HK-2 (cell line): Measurements from ENCODE around the gene PMCH.
"Not testable (repeated sequence)": the region's sequence is repeated elsewhere in the genome, so short reads cannot be mapped to it uniquely, and the experiment has no call there.

ENCODE experiments used
- DNase-seq: peaks from one replicate; pipeline ENCODE4 v3.0.0-alpha.2; 2018; ENCODE audit not compliant: unreplicated experiment

PMCH gene, protein sequence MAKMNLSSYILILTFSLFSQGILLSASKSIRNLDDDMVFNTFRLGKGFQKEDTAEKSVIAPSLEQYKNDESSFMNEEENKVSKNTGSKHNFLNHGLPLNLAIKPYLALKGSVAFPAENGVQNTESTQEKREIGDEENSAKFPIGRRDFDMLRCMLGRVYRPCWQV

DNA sequence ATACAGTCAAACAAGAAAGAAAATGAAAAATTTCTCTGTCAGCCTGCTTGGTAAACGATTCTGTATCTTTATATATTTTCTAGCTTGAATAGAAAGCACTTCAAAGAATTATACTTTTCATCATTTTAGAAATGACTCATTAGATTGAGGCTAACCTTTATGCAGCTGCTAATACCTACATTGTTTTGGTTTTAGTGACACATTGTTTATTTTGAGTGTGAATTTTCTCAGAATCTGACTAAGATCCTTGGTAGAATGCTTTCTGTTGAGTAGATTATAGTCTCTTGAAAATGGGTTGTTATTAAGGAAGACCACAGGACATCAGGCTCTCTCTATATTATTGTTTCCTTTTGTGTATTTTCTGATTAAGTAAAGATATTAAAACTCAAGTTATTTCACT, at the start of gene PMCH:
PMCH (minus strand) TSS at position 45 of the 400 bp plus-strand sequence. CDS start 63 bp downstream, outside the sequence.
- DNase-seq = no peak

DNA sequence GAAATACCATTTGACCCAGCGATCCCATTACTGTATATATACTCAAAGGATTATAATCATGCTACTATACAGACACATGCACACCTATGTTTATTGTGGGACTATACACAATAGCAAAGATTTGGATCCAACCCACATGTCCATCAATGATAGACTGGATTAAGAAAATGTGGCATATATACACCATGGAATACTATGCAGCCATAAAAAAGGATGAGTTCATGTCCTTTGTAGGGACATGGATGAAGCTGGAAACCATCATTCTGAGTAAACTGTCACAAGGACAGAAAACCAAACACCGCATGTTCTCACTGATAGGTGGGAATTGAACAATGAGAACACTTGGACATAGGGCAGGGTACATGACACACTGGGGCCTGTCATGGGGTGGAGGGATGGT, 43.2 kb upstream of the PMCH start:
- DNase-seq = not testable (repeated sequence)

DNA sequence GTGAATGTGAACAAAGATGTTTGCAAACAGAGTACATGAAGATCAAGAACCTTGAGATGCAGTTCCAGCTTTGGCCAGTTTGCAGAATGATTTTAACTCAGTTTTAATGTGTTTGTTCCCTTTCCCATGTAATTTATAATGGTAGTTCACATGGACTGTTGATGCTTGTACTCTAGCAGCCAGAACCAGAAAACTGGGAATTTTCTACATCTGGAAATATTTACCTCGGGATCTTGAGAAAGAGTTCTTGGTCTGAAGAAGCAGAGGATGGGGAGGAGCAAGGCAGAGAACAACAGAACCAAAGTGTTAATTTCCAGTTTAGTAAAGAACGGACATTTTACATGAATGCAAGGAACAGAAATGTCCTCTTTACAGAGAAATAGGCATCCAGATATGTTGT, 37.0 kb upstream of the PMCH start:
- no peak for DNase-seq

DNA sequence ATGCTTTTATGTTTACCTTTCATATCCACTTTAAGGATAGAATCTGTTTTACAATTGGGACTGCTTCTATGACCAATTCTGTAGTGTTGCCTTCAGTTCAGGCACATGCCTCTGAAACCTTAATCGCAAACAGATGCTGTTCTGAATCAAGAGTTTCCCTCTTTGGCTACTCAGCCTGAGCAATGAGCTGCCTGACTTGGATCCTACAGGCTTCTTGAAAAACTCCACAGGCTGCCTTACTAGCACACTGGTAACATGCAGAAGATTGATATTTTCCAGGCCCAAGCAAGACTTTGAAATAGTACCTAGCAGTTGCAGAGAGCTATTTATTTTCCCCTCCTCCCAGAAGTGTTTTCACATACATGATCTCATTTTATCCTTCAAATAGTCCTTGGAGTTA, 34.8 kb upstream of the PMCH start:
- no peak for DNase-seq

DNA sequence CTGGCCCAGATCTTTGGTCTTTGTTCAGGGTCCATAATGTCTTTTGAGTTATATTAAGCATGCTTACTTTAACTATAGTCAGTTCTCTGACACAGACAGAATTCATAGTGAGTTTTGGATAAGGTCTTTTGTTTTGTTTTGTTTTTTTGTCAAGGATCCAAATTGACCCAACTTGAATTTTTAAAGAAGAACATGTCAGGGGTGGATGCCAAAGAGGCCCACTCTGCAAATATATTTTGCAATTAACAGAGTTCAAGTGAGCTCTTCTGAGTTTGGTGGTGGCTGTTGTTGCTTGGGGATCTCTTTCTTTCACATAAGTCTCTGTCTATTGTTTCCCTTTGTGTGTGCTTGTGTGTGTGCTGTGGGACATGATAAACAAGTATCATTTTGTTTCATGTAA, 34.4 kb upstream of the PMCH start:
- DNase-seq = no peak

DNA sequence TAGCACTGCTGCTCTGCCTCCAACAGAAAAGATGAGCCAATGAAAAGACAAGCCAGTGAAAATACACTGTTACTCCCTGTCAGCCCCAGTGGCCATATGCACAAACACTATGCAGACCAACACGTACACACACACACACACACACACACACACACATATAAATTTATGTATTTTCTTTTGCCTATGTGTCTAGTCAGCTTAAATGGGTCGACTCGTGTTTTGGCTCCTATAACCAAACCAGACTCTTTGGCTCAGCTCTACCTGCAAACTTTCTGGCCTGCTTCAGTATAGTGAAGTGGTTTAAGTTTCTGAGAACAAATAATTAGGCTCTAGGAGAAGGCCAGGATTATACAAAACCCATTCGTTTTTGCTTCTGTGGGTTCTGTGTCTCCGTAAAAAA, 30.3 kb upstream of the PMCH start:
- DNase-seq = no peak

DNA sequence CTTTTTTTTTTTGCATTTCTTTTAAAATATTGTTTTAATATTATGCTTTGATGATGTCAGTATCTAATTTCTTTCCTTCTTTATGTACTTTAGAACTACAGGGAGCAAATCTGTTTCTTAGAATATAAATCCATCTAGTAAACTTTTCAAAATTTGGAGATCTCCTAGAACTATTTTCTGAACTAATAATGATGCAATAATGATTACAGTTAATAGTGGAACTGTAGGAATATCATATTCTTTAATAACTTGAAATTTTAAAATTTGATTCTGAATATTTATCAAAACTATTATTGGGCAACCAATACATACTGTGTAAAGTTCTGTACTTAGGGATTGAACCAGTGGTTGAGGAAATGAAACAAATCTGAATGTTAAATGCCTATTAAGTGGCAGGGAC, 23.1 kb upstream of the PMCH start:
- DNase-seq = no peak

DNA sequence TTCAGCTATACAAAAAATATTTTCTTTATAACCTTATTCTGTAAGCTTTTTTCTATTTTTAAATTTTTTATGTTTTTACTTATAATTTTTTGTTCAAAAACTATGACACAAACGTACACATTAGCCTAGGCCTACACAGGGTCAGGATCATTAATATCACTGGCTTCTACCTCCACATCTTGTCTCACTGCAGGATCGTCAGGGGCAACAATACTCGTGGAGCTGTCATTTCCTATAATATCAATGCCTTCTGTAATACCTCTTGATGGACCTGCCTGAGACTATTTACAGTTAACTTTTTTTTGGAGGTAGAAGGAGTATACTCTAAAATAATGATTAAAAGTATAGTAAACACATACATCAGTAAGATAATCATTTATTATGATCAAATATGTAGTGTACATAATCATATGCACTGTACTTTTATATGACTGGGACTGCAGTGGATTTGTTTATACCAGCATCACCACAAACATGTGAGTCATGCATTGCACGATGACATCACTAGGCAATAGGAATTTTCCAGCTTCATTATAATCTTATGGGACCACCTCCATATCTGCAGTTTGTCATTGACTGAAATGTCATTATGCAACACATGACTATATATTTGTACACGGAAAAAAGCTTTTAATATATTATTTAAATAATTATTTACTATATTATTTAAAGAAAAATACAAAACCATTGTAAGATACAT, 18.5 kb upstream of the PMCH start:
- DNase-seq = no peak

DNA sequence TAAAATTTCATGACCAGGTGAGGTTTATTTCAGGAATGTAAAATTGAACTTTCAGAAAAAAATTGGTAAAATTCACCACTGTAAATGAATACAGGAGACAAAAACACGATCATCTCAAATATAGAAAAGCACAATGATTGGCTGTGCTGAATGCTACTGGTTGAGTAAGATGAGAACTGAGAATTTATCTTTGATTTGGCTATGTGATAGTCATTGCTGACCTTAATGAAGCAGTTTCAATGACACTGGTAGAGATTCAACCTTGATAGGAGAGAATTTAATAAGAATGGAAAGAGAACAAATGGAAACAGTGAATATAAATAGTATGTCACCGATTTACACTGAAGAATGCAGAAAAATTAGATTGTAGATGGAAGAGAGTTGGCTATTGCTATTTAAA, 6.4 kb upstream of the PMCH start:
- DNase-seq = no peak

DNA sequence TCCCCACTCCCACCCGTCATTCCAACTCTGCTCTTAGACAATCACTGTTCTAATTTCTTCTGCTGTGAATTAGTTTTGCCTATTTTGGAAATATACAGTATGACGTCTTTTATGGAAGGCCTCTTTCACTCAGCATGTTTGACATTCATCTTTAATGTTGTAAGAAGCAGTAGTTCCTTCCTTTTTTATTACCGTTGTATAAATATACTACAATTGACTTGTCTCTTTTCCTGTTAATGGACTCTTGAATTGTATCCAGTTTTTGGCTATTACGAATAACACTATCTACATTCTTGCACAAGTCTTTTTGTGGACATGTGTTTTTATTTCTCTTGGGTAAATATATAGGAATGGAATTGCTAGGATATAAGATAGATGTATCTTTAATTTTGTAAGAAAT, 4.9 kb upstream of the PMCH start:
- DNase-seq = no peak

DNA sequence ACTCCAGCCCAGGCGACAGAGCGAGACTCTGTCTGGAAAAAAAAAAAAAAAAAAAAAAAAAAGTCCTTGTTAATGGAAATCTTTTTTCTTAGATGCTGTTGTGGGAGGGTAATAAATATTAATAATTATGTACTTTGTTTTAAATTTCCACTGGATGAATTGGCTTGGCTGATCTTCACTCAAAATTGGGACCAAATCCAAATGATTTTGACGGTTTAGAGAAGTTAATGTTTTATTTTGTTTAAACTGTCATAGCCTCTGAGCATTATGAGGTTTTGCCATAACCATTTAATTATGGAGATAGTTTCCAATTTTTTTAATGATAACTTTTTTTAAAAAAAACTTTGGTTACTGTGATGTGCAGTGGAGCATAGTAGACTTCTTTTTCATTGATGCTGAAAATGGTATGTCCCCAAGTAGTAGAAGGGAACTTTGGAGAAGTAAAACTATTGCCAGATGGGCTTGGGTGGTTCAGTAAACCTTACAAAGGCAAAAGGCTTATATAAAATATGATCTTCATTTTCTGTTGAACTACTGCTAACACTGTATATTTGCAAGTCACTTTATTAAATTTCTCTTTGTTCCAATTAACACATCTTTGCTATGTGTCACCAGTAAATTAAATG, 3.9 kb upstream of the PMCH start:
- DNase-seq = no peak

DNA sequence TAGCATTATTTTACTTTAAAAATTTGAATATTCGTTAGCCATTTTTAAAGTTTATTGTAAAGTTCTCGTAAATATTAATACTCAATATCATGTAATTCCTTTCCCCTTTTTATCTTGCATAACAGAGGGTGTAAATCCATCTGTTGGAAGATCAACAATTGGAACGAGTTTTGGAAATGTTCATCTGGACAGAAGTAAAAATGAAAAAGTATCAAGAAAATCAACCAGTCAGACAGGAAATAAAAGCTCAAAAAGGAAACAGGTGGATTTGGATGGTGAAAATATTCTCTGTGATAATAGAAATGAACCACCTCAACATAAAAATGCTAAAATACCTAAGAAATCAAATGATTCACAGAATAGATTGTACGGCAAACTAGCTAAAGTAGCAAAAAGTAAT, 1.8 kb downstream of the PMCH start:
- DNase-seq = no peak

DNA sequence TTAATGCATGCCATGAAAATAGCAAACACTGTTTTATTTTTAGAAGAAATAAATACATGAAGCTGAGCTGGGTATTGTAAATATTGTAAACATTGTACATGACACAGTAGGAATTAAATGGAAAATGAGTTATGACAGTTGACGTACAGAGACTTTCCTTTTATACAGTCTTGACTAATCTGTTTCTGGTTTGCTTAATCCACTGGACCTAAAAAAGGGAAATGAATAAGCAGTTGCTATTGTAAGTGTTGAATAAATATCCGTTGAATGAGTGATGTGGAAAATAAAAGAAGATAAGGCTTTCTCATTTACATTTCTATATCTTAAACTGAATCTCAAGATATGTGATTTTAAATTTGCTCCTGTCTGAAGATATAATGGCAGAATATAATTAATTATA, 15.0 kb downstream of the PMCH start:
- no peak for DNase-seq

DNA sequence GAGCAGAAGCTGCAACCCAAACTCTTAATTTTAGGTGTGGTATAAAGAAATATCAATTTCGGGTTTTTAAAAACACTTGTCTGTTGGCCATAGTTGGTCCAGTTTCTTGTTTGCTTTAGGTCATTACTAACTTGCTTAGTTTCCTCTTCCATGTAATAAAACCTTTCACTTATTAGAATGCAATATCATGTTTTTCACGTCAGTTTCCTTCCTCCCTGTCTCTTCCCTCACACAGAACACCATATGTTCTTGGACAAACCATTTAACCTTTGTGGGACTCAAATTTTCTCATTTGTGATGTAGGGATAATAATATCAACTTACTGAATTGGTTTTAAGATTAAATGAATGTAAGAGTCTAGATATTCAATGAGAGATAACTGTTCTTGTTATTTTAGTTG, 22.9 kb downstream of the PMCH start:
- DNase-seq = no peak

DNA sequence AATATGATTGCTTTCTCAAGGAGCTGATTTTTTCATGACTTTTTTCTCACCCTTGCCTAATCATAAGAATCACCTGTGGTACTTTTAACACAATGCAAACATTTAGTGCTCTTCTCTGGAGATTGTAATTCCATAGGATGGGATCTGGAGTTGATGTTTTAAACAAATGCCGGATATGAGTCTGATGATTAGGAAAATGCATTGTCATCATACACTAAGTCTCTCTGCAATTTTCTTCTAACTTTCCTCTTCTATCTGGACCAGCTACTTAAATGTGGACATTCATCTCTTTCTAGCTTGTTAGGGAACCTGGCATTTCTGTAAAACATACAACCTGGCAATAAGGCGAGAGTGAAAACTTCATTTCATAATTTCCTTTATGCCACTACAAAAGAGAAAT, 23.5 kb downstream of the PMCH start:
- no peak for DNase-seq

DNA sequence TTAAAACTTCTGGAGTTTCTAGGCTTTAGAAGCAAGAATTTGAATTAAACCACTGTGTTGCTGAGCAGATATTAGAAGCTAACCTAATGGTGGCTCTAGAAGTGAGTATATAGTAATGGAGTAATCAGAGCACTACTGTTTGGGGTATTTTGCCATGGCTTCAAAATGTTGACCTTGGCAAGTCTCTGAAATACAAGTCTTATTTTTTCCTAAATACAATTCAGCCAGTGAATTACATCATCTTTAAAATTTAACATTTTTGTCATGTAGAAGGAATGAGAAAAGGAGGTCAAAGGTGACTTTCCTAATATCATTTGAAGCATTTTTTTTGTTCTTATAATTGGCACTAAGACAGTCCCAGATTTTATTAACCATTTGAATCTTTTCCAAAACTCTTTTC, 25.2 kb downstream of the PMCH start:
- DNase-seq = no peak

DNA sequence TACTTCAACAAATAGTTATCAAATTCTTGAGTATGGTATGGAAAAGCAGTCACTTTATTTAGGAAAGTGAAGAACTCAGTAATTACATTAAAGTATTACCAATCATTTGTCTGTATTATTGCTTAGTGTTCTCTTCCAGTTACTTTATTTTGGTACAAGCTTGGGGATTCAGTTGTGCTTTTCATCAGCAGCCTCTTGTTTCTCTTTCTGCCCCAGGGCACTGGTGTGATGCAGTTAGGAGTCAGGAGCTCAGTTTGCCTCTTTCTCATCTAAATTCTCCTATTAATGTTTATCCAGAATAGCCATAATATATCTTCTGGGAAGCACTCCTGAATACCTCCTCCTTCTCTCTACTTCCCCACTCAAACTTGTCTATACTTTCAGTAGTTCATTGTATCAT, 25.7 kb downstream of the PMCH start:
- no peak for DNase-seq

DNA sequence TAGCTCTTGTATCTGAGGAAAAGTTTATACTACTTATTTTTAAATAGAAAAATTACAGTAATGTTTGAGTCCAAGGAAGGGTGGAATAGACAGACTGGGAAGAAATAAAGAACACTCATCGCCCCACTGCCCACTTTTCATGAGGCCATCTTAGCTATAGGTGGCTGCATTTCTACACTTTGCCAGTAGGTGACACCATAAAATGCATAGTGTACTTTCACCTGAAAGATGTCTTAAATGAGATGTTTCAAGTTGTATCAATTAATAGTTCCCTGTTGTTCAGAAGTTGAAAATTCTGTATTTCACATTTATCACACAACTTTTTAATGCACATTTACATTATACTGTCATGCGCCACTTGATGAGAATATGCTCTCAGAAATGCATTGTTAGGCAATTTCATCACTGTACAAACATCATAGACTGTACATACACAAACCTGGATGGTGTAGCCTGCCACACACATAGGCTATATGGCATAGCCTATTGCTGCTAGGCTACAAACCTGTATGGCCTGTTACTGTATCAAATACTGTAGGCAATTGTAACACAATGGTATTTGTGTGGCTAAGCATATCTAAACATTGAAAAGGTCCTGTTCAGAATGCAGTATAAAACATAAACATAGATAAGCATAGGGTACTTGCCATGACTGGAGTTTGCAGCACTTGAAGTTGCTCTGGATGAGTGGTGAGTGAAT, 27.6 kb downstream of the PMCH start:
- no peak for DNase-seq

DNA sequence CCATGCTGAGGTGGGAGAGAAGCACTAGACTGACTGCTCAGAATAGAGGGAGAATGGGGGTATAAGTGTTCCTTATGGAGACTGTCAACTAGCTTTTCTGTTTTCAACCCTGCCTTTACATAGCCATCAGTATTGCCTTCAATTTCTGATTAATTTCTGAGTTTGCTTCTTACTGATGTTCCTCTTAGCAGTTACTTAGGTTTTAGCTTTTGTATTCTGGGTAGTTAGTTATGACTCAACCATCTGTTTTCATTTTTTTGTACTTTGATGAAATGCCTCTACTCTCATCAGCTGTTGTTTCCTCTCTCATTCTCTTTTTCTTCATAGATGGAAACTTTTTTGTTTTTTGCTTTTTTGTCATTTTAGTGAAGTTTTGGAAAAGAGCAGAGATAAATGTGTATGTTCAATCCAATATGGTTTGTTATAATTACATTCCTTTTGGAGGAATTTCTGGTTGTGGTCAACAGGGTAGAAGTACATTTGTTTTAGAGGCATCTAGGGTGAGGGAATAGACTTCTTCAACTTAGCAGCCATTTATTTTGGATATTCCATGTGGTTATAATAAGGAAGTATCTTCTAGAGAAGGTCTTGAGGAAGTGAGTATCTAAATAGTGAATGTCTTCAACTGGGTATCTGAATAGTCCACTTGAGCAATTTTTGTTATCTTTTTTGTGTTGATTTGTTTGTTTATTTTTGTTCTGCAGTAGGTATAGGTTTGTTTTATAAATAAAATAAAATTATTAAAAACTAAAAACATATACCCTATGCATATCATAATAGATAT, 29.6 kb downstream of the PMCH start:
- no peak for DNase-seq

DNA sequence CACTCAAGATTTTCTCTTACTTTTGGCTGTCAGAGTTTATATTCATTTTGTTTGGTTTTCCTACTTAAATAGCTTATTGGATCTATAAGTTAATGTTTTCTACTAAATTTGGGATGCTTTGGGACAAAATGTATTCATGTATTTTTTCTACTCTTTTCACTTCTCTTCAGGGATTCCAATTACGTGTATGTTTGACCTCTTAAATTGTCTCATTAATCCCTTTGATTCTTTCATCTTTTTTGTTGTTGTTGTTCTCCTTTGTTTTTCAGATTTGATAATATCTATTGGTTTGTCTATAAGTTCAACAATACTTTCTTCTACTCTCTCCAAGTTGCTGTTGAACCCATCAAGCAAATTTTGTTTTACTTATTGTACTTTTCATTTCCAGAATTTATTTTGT, 34.2 kb downstream of the PMCH start:
- no peak for DNase-seq

DNA sequence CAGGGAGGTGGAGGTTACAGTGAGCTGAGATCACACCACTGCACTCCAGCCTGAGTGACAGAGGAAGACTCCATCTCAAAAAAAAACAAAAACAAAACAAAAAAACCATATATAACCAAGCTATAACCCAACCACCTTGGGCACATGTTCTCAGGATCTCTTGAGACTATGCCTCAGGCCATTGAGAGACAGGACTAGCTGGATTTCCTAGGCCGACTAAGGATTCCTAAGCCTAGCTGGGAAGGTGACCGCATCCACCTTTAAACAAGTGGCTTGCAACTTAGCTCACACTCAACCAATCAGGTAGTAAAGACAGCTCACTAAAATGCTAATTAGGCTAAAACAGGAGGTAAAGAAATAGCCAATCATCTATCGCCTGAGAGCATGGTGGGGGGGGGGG, 42.4 kb downstream of the PMCH start:
- not testable (repeated sequence) for DNase-seq

DNA sequence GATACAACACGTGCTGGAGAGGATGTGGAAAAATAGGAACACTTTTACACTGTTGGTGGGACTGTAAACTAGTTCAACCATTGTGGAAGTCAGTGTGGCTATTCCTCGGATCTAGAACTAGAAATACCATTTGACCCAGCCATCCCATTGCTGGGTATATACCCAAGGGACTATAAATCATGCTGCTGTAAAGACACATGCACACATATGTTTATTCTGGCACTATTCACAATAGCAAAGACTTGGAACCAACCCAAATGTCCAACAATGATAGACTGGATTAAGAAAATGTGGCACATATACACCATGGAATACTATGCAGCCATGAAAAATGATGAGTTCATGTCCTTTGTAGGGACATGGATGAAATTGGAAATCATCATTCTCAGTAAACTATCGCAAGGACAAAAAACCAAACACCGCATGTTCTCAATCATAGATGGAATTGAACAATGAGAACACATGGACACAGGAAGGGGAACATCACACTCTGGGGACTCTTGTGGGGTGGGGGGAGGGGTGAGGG, 50.5 kb downstream of the PMCH start:
- DNase-seq = not testable (repeated sequence)
